Measurements from ENCODE around the gene MAD2L1.

- no peak for TF ChIP-seq CTCF (IDR thresholded peaks at IDR 0.05)
- no peak for TF ChIP-seq POLR2A (IDR thresholded peaks at IDR 0.05)
Observed at GRCh38 chr4:120055795-120056194, 10.9 kb downstream of the MAD2L1 start.

Data from body of pancreas (tissue), 4 donors.